Sigmoid colon (tissue), 7 donors: ENCODE data around the gene TCF19. TPM values are rescaled to one million over a fixed set of nuclear protein-coding genes. Genes with fewer than 3 reads are reported as not detected.

Source experiments
- DNase-seq: peaks from one replicate; pipeline ENCODE4 v3.0.0-alpha.2; 2019
- H3K27ac ChIP-seq, 4 donors: fragments of 200-600 bp; sonication (generic); one replicate each; pipeline ENCODE4 v1.5.1; 2016 to 2019; ENCODE audit warnings: mild to moderate bottlenecking in 1 of 4
- H3K27me3 ChIP-seq, 3 donors: fragments of 200-600 bp; sonication (generic); one replicate each; pipeline ENCODE4 v1.5.1; 2019; ENCODE audit warnings: mild to moderate bottlenecking in 1 of 3
- H3K36me3 ChIP-seq, 4 donors: fragments of 200-600 bp; sonication (generic); one replicate each; pipeline ENCODE4 v1.5.1; 2016 to 2019
- H3K4me1 ChIP-seq, 4 donors: fragments of 200-600 bp; sonication (generic); one replicate each; pipeline ENCODE4 v1.5.1; 2017 to 2019
- H3K4me3 ChIP-seq, 4 donors: fragments of 200-600 bp; sonication (generic); one replicate each; pipeline ENCODE4 v1.5.1; 2017 to 2019; ENCODE audit warnings: mild to moderate bottlenecking in 2 of 4, moderate library complexity in 1 of 4
- H3K9me3 ChIP-seq, 4 donors: fragments of 200-600 bp in 3 of 4; sonication (generic) in 3 of 4; one replicate each; pipeline versions ENCODE4 v1.5.1 to v1.6.1; 2013 to 2019
- EP300 ChIP-seq, 4 donors: sonication (generic); formaldehyde crosslinking; IDR thresholded peaks; one replicate each; pipeline ENCODE4 v1.6.1; 2017; ENCODE audit warnings: antibody characterized with exemption in 4 of 4
- POLR2A ChIP-seq, 2 donors: fragments of 450-650 bp; IDR thresholded peaks; one replicate each; pipeline ENCODE4 v1.6.1; 2016; ENCODE audit warnings: antibody characterized with exemption in 2 of 2, mild to moderate bottlenecking in 2 of 2, moderate library complexity in 2 of 2
- POLR2AphosphoS5 ChIP-seq, 4 donors: sonication (generic); formaldehyde crosslinking; IDR thresholded peaks; one replicate each; pipeline ENCODE4 v1.6.1; 2017; ENCODE audit warnings: antibody characterized with exemption in 4 of 4
- WGBS, 2 donors: extraction: QIAGEN DNeasy Blood & Tissue Kit; methylation state at CpG; one replicate each; pipeline ENCODE4 v1.1.7; 2013; 5-methylcytosine and 5-hydroxymethylcytosine counted together
- intact Hi-C: fragments of 100-400 bp; cut with DNase I; formaldehyde crosslinking; loops from one replicate; pipeline ENCODE4 v1.15.1; 2023
- polyA plus RNA-seq, 3 donors: library from polyadenylated mRNA; stranded (reverse); fragments of 200-250 nt; gene quantifications; one replicate each; pipeline ENCODE4 v1.2.3, GENCODE V29; 2013
- total RNA-seq, 4 donors: library from RNA; depleted of rRNA; stranded (reverse); fragments of >200 nt; gene quantifications; one replicate each; pipeline ENCODE4 v1.1.0, GENCODE V29; 2016
- TF ChIP-seq, protein P1 (sequence below), 4 experiments: fragments of 450-650 bp in 3 of 4; fragments of 200-600 bp in 1 of 4; IDR thresholded peaks; one replicate each; pipeline ENCODE4 v1.5.1; 2016 to 2019; ENCODE audit warnings: antibody characterized with exemption in 4 of 4, mild to moderate bottlenecking in 3 of 4, moderate library complexity in 2 of 4
- donor health status: healthy with polysubstance abuse.
- donor health status: Bipolar disorder and iron deficiency.
- donor health status: healthy.

TCF19 gene
- total and polyA plus RNA-seq, 7 donors = 2.6 to 11.7 (median 3.6) TPM

- Histone ChIP-seq H3K27ac (no peak overlapping the region), H3K9me3 (no peaks in the 10 kb centered on the region), H3K36me3 (peaks cover 0 to 9% (median 2%) of the 10 kb centered on the region in 4 donors), H3K4me1 (peaks cover 0 to 23% (median 10%) of the 10 kb centered on the region in 4 donors), H3K4me3 (no peak overlapping the region), H3K27me3 (no peaks in the 10 kb centered on the region)
- no peak for DNase-seq
- TF ChIP-seq POLR2A (IDR thresholded peaks at IDR 0.05) = no peak
- TF ChIP-seq POLR2AphosphoS5 (IDR thresholded peaks at IDR 0.05) = no peak
- no peak for TF ChIP-seq EP300 (IDR thresholded peaks at IDR 0.05)
- TF ChIP-seq, protein P1, sequence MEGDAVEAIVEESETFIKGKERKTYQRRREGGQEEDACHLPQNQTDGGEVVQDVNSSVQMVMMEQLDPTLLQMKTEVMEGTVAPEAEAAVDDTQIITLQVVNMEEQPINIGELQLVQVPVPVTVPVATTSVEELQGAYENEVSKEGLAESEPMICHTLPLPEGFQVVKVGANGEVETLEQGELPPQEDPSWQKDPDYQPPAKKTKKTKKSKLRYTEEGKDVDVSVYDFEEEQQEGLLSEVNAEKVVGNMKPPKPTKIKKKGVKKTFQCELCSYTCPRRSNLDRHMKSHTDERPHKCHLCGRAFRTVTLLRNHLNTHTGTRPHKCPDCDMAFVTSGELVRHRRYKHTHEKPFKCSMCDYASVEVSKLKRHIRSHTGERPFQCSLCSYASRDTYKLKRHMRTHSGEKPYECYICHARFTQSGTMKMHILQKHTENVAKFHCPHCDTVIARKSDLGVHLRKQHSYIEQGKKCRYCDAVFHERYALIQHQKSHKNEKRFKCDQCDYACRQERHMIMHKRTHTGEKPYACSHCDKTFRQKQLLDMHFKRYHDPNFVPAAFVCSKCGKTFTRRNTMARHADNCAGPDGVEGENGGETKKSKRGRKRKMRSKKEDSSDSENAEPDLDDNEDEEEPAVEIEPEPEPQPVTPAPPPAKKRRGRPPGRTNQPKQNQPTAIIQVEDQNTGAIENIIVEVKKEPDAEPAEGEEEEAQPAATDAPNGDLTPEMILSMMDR (IDR thresholded peaks at IDR 0.05) = no peak
- WGBS, 2 donors = 73 to 75% methylated on average over 2 of the region's 2 CpGs
- intact Hi-C loops = no loop called here
Measured at GRCh38 chr6:31142361-31142761, 16.0 kb upstream of the TCF19 start.

DNA sequence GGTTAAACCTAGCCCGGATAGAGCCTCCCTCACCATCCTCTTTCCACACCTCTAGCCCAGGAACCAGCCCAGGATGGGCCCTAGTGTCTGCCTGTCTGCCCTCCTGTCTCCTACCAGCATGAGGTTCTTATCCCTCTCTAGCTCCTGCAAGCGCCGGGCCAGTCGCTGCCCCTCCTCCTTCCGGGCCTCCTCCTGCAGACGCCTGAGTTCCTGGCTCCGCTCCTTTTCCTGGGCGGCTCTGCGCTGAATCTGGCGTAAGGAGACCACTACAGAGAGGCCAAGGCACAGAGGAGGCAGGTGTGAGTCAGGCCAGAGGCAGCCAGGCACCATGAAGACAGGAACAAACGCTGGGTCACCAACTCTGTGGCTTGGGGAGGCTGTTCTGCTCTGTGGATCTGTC, 15.2 kb upstream of the TCF19 start:
- no peaks in the 10 kb centered on the region for H3K27me3 ChIP-seq
- peak; percentile 88 for DNase-seq
- peaks cover 0 to 17% (median 4%) of the 10 kb centered on the region in 4 donors for H3K4me1 ChIP-seq
- H3K27ac ChIP-seq = peak overlapping the region; percentile 8 to 66 (median 36)
- no peak overlapping the region for H3K4me3 ChIP-seq
- TF ChIP-seq EP300 (IDR thresholded peaks at IDR 0.05) (no peak), POLR2AphosphoS5 (IDR thresholded peaks at IDR 0.05) (peak in 1 of 4 donors; percentile 25), POLR2A (IDR thresholded peaks at IDR 0.05) (no peak)
- TF ChIP-seq, protein P1 (IDR thresholded peaks at IDR 0.05) = no peak
- peaks cover 0 to 9% (median 2%) of the 10 kb centered on the region in 4 donors for H3K36me3 ChIP-seq
- intact Hi-C loops = no loop called here
- H3K9me3 ChIP-seq = no peaks in the 10 kb centered on the region
- WGBS, 2 donors = 74 to 77% methylated on average over 11 of the region's 11 CpGs

- WGBS, 2 donors = 23 to 69% methylated on average over 18 of the region's 18 CpGs
- H3K36me3 ChIP-seq = peaks cover 0 to 12% (median 2%) of the 10 kb centered on the region in 4 donors
Measured at GRCh38 chr6:31144296-31144969, 14.0 kb upstream of the TCF19 start.

DNA sequence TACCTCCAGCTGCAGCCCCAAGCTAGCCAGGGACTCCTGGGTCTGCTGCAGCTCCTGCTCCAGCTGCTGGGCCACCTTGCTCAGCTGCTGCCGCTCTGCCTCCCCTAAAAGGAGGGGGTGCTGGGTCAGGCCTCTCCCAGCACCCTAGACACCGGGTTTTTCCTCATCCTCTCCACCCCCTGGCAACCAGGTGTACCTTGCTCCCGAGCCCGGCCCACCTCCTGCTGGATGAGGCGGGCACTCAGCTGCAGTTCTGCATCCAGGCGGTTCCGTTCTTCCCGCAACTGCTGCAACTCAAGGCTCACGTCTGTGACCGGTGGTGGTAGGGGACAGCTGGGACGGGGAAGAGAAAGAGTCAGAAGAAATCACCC, 13.4 kb upstream of the TCF19 start:
- Histone ChIP-seq H3K27ac (no peak overlapping the region), H3K4me3 (no peak overlapping the region), H3K36me3 (peaks cover 0 to 17% (median 4%) of the 10 kb centered on the region in 4 donors), H3K27me3 (no peaks in the 10 kb centered on the region), H3K9me3 (no peaks in the 10 kb centered on the region), H3K4me1 (peaks cover 0 to 12% (median 4%) of the 10 kb centered on the region in 4 donors)
- WGBS, 2 donors = 15 to 70% methylated on average over 11 of the region's 11 CpGs
- no peak for TF ChIP-seq EP300 (IDR thresholded peaks at IDR 0.05)
- TF ChIP-seq POLR2AphosphoS5 (IDR thresholded peaks at IDR 0.05) = no peak
- TF ChIP-seq, protein P1 (IDR thresholded peaks at IDR 0.05) = no peak
- TF ChIP-seq POLR2A (IDR thresholded peaks at IDR 0.05) = no peak
- intact Hi-C loops = no loop called here
- no peak for DNase-seq

More at GRCh38 chr6:31144296-31144969, 14.0 kb upstream of the TCF19 start:
- Histone ChIP-seq H3K4me3 (no peak overlapping the region), H3K4me1 (peaks cover 0 to 14% (median 4%) of the 10 kb centered on the region in 4 donors), H3K9me3 (no peaks in the 10 kb centered on the region), H3K27me3 (no peaks in the 10 kb centered on the region), H3K27ac (no peak overlapping the region)
- intact Hi-C loops = no loop called here
- DNase-seq = no peak
- TF ChIP-seq POLR2AphosphoS5 (IDR thresholded peaks at IDR 0.05) = no peak

GRCh38 chr6:31145386-31145785, 13.0 kb upstream of the TCF19 start:
- Histone ChIP-seq H3K27me3 (no peaks in the 10 kb centered on the region), H3K36me3 (peaks cover 0 to 21% (median 4%) of the 10 kb centered on the region in 4 donors), H3K4me1 (peaks cover 0 to 12% (median 4%) of the 10 kb centered on the region in 4 donors), H3K4me3 (no peak overlapping the region), H3K27ac (no peak overlapping the region), H3K9me3 (no peaks in the 10 kb centered on the region)
- WGBS, 2 donors = 83 to 92% methylated on average over 10 of the region's 10 CpGs
- TF ChIP-seq, protein P1 (IDR thresholded peaks at IDR 0.05) = no peak
- TF ChIP-seq EP300 (IDR thresholded peaks at IDR 0.05) = no peak
- TF ChIP-seq POLR2A (IDR thresholded peaks at IDR 0.05) = no peak
- no peak for TF ChIP-seq POLR2AphosphoS5 (IDR thresholded peaks at IDR 0.05)
- DNase-seq = no peak
- intact Hi-C loops = no loop called here
